ENCODE data around the gene CALCB. TPM values are rescaled to one million over a fixed set of nuclear protein-coding genes. Genes with fewer than 3 reads are reported as not detected.

CALCB gene
- under 1 TPM in 1 of 2 donors, not detected in 1; 0.33 TPM for total RNA-seq

GRCh38 chr11:15073361-15074205, at the start of gene CALCB:
TSS of gene CALCB (plus strand) at chr11:15073593. CDS start at chr11:15074719, 1,126 bp downstream.

GRCh38 chr11:15114501-15115475, 41.4 kb downstream of the CALCB start, which contains the start of gene INSC:
TSS of gene INSC (plus strand) at chr11:15114923. CDS start at chr11:15149175, 34,252 bp downstream.

Other genes with a start within 250 kb of the CALCB start
- 10 to 100 TPM; 11.0 to 12.3 TPM for gene CYP2R1, start 181.4 kb upstream of the CALCB start, total RNA-seq
- not detected for gene CALCA, start 101.2 kb upstream of the CALCB start, total RNA-seq
- gene INSC, start 41.3 kb downstream of the CALCB start, total RNA-seq, result 1 to 10 TPM; 1.7 to 2.1 TPM

Data from melanocyte of skin (primary cell).